Stimulated activated CD4-positive, alpha-beta T cell treated with anti-CD3 and anti-CD28 coated beads, Interleukin-2, amount 100 ng/mL, for 4 hours (primary cell): ENCODE measurements around the gene SYT17.

Experiments used
- DNase-seq: peaks from one replicate; pipeline ENCODE4 v3.0.0-alpha.2; 2020; ENCODE audit warnings: low read depth

The SYT17 gene

GRCh38 chr16:19138601-19139000 is 29.4 kb upstream of the SYT17 start:
- no peak for DNase-seq

GRCh38 chr16:19139436-19140091 is 28.5 kb upstream of the SYT17 start:
- no peak for DNase-seq

- no peak for DNase-seq
Observed at GRCh38 chr16:19140396-19140795, 27.6 kb upstream of the SYT17 start.

- no peak for DNase-seq
Observed at GRCh38 chr16:19142939-19143598, 25.0 kb upstream of the SYT17 start.

GRCh38 chr16:19143599-19143956 is 24.5 kb upstream of the SYT17 start:
- DNase-seq = no peak

GRCh38 chr16:19145010-19145409 is 23.0 kb upstream of the SYT17 start:
- no peak for DNase-seq

GRCh38 chr16:19147126-19147525 is 20.9 kb upstream of the SYT17 start:
- no peak for DNase-seq

GRCh38 chr16:19147627-19148026 is 20.4 kb upstream of the SYT17 start:
- no peak for DNase-seq

GRCh38 chr16:19148189-19148588 is 19.9 kb upstream of the SYT17 start:
- no peak for DNase-seq

GRCh38 chr16:19151310-19151709 is 16.7 kb upstream of the SYT17 start:
- DNase-seq = no peak

GRCh38 chr16:19152042-19152441 is 16.0 kb upstream of the SYT17 start:
- DNase-seq = no peak

GRCh38 chr16:19153876-19154275 is 14.2 kb upstream of the SYT17 start:
- DNase-seq = no peak

- DNase-seq = no peak
Observed at GRCh38 chr16:19162085-19162484, 6.0 kb upstream of the SYT17 start.

GRCh38 chr16:19163215-19163614 is 4.8 kb upstream of the SYT17 start:
- DNase-seq = no peak

GRCh38 chr16:19164285-19164684 is 3.8 kb upstream of the SYT17 start:
- no peak for DNase-seq

- DNase-seq = no peak
Observed at GRCh38 chr16:19165101-19165500, 2.9 kb upstream of the SYT17 start.

GRCh38 chr16:19166500-19166899 is 1.5 kb upstream of the SYT17 start:
- DNase-seq = no peak

- no peak for DNase-seq
Observed at GRCh38 chr16:19168371-19169081, 486 bp downstream of the SYT17 start.

- DNase-seq = no peak
Observed at GRCh38 chr16:19169082-19169639, 1.1 kb downstream of the SYT17 start.

GRCh38 chr16:19170043-19170655 is 2.1 kb downstream of the SYT17 start:
- DNase-seq = no peak

GRCh38 chr16:19172098-19172780 is 4.2 kb downstream of the SYT17 start:
- no peak for DNase-seq

GRCh38 chr16:19173059-19173458 is 5.0 kb downstream of the SYT17 start:
- no peak for DNase-seq
